MM.1S (cell line): ENCODE results near the gene GTPBP3.

Experiments used
- DNase-seq: peaks from one replicate; pipeline ENCODE4 v3.0.0-alpha.2; 2015
- H2AFZ ChIP-seq: fragments of 300-600 bp; sonication (generic); 2 replicates; pipeline ENCODE4 v1.6.0; 2016; ENCODE audit warnings: antibody characterized with exemption, low read length
- H3F3A ChIP-seq: fragments of 300-600 bp; sonication (generic); 2 replicates; pipeline ENCODE4 v1.6.1; 2016; ENCODE audit warnings: mild to moderate bottlenecking, antibody characterized with exemption, low read length, moderate library complexity, mixed read lengths; ENCODE audit not compliant: insufficient read depth
- H3K27ac ChIP-seq: fragments of 300-600 bp; sonication (generic); 2 replicates; pipeline ENCODE4 v1.5.1; 2016; ENCODE audit warnings: mild to moderate bottlenecking, low read length
- H3K27me3 ChIP-seq: fragments of 300-600 bp; sonication (generic); replicated peaks from 2 replicates; pipeline ENCODE4 v1.6.0; 2016; ENCODE audit warnings: low read length; ENCODE audit not compliant: insufficient read depth
- H3K36me3 ChIP-seq: fragments of 300-600 bp; sonication (generic); replicated peaks from 2 replicates; pipeline ENCODE4 v1.6.1; 2016; ENCODE audit warnings: mild to moderate bottlenecking, low read length, mixed read lengths; ENCODE audit not compliant: insufficient read depth
- H3K4me1 ChIP-seq: fragments of 300-600 bp; sonication (generic); 2 replicates; pipeline ENCODE4 v1.6.1; 2016; ENCODE audit warnings: low read length, mixed read lengths
- H3K4me2 ChIP-seq: fragments of 300-600 bp; sonication (generic); 2 replicates; pipeline ENCODE4 v1.6.0; 2016; ENCODE audit warnings: low read depth, low read length
- H3K4me3 ChIP-seq: fragments of 300-600 bp; sonication (generic); 2 replicates; pipeline ENCODE4 v1.5.1; 2016; ENCODE audit warnings: low read length, mixed read lengths
- H3K79me2 ChIP-seq: fragments of 300-600 bp; sonication (generic); 2 replicates; pipeline ENCODE4 v1.6.1; 2016; ENCODE audit warnings: mixed run types, low read length, mixed read lengths
- H3K9ac ChIP-seq: fragments of 300-600 bp; sonication (generic); 2 replicates; pipeline ENCODE4 v1.6.1; 2016; ENCODE audit warnings: low read length, mixed read lengths
- H3K9me2 ChIP-seq: fragments of 300-600 bp; sonication (generic); replicated peaks from 2 replicates; pipeline ENCODE4 v1.6.1; 2016; ENCODE audit warnings: mild to moderate bottlenecking, low read length, mixed read lengths; ENCODE audit not compliant: insufficient read depth
- H3K9me3 ChIP-seq: fragments of 300-600 bp; sonication (generic); replicated peaks from 2 replicates; pipeline ENCODE4 v1.6.1; 2016; ENCODE audit warnings: mild to moderate bottlenecking, low read length, mixed read lengths; ENCODE audit not compliant: insufficient read depth
- H4K20me1 ChIP-seq: fragments of 300-600 bp; sonication (generic); 2 replicates; pipeline ENCODE4 v1.6.1; 2016; ENCODE audit warnings: mild to moderate bottlenecking, low read length, moderate library complexity, mixed read lengths; ENCODE audit not compliant: insufficient read depth
- CTCF ChIP-seq: fragments of 300-600 bp; sonication (generic); IDR thresholded peaks from 2 replicates; pipeline ENCODE4 v1.5.1; 2016; ENCODE audit warnings: antibody characterized with exemption, low read length, mixed read lengths
- EZH2 ChIP-seq: fragments of 300-600 bp; sonication (generic); optimal IDR thresholded peaks from 2 replicates; pipeline ENCODE3; 2017; ENCODE audit warnings: low read depth, mild to moderate bottlenecking, antibody characterized with exemption, low read length, mixed read lengths
- EZH2phosphoT487 ChIP-seq: fragments of 300-600 bp; sonication (generic); IDR thresholded peaks from 2 replicates; pipeline ENCODE4 v1.6.1; 2018; ENCODE audit warnings: antibody characterized with exemption, low read length

GTPBP3 gene

GRCh38 chr19:17305216-17305516 is 32.2 kb upstream of the GTPBP3 start:
- no peaks in the 10 kb centered on the region for H3K36me3 ChIP-seq
- H3K9ac ChIP-seq: peak overlapping the region; percentile 21; the same call in 1 of the 2 replicates
- 0 out of 2 replicates have a peak overlapping the region, but pooled peaks have one; percentile 5 for H3K4me3 ChIP-seq
- H3K4me2 ChIP-seq: peak overlapping the region; percentile 46
- TF ChIP-seq EZH2phosphoT487 (no peak), EZH2 (no peak), CTCF (no peak)
- H3K27ac ChIP-seq: peak overlapping the region; percentile 47; the same call in 1 of the 2 replicates
- H3F3A ChIP-seq: peaks cover 24% of the 10 kb centered on the region
- H2AFZ ChIP-seq: peak overlapping the region; percentile 19; the same call in 1 of the 2 replicates
- DNase-seq: no peak
- no peaks in the 10 kb centered on the region for H3K9me3 ChIP-seq
- no peaks in the 10 kb centered on the region for H3K9me2 ChIP-seq
- peaks cover 28% of the 10 kb centered on the region for H3K79me2 ChIP-seq
- peaks cover 18% of the 10 kb centered on the region for H3K4me1 ChIP-seq
- no peaks in the 10 kb centered on the region for H4K20me1 ChIP-seq
- no peaks in the 10 kb centered on the region for H3K27me3 ChIP-seq

GRCh38 chr19:17305517-17306284 is 31.7 kb upstream of the GTPBP3 start, which contains the start of gene MRPL34:
Gene MRPL34 (plus strand): TSS chr19:17305872. CDS start chr19:17305893, 21 bp downstream.
- no peaks in the 10 kb centered on the region for H4K20me1 ChIP-seq
- H3K4me1 ChIP-seq: peaks cover 23% of the 10 kb centered on the region
- H3K9me3 ChIP-seq: no peaks in the 10 kb centered on the region
- TF ChIP-seq EZH2phosphoT487 (no peak), EZH2 (no peak), CTCF (peak; percentile 93)
- peak within 1 kb of the TSS; percentile 97 for H3K4me2 ChIP-seq
- no peaks in the 10 kb centered on the region for H3K36me3 ChIP-seq
- H3K27ac ChIP-seq: peak within 1 kb of the TSS; percentile 92
- peak within 1 kb of the TSS; percentile 85 for H3K4me3 ChIP-seq
- H3K27me3 ChIP-seq: no peaks in the 10 kb centered on the region
- H3K9me2 ChIP-seq: no peaks in the 10 kb centered on the region
- H3K79me2 ChIP-seq: peaks cover 33% of the 10 kb centered on the region
- DNase-seq: peak; percentile 100
- H3F3A ChIP-seq: peaks cover 24% of the 10 kb centered on the region
- H2AFZ ChIP-seq: peak within 1 kb of the TSS; percentile 85
- H3K9ac ChIP-seq: peak within 1 kb of the TSS; percentile 85

- Histone ChIP-seq H3K79me2 (peaks cover 39% of the 10 kb centered on the region), H4K20me1 (no peaks in the 10 kb centered on the region), H3K4me1 (peaks cover 23% of the 10 kb centered on the region), H3K9me2 (no peaks in the 10 kb centered on the region), H2AFZ (peak overlapping the region; percentile 85), H3K4me2 (peak overlapping the region; percentile 97), H3K27me3 (no peaks in the 10 kb centered on the region), H3K36me3 (no peaks in the 10 kb centered on the region), H3K9me3 (no peaks in the 10 kb centered on the region), H3K4me3 (peak overlapping the region; percentile 85), H3K27ac (peak overlapping the region; percentile 92), H3F3A (peaks cover 24% of the 10 kb centered on the region), H3K9ac (peak overlapping the region; percentile 85)
- DNase-seq: no peak
- TF ChIP-seq EZH2: no peak
- TF ChIP-seq CTCF: no peak
- no peak for TF ChIP-seq EZH2phosphoT487
Measured at GRCh38 chr19:17306285-17306714, 31.1 kb upstream of the GTPBP3 start.
